GM18498 (cell line): Measurements from ENCODE around the gene CADPS2.

Source experiments
- ATAC-seq: cut with Tn5 transposase; IDR thresholded peaks from one replicate; pipeline ENCODE4 v1.9.1; 2021; ENCODE audit warnings: mild to moderate bottlenecking, moderate library complexity; ENCODE audit not compliant: unreplicated experiment

The CADPS2 gene

DNA sequence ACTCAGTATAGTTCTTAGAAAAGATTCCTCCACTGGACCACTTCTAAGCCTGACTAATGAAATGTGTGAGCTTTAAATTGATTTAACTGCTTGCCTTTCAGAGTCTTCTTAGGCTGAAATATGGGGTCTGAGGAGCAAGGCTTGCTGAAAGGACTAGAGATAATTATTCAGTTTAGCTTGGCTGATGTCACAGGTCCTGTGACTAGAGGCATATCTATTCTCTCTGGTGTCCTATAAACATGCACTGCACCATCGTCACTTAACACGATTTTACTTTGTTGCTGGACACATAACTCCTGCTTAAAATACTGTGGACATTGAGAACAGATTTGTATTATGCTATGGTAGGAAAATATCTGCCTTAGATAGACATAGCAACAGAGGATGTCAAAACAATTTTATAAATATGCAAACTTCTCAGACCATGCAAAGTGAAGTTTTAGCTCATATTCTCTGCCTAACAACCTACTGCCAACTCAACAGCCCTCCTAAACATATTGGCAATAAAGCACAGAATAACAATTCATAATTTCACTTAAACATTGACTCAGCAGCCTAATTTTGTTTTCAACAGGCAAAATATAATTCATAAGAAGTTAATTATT lies 267.6 kb downstream of the CADPS2 start:
- ATAC-seq: no peak

DNA sequence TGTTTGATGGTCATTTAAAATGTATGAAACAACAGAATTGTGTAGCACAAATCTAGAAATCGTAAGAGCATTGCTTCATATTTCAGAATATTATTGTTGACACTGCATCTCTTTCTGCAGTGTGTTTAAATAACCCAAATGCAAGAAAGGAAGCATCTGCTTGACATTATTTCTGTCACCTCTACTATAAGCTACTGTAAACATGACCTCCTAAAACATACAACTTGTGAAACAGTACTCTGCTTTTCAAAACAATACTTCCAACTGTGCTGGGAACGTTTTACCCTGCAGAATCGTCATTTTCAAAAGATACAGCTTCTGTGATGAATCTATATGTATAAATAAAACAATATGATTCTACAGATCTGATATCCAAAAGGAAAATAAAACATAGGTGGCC lies 269.3 kb downstream of the CADPS2 start:
- ATAC-seq: no peak

- ATAC-seq: no peak
Measured at GRCh38 chr7:122605929-122606328, 280.3 kb downstream of the CADPS2 start.

DNA sequence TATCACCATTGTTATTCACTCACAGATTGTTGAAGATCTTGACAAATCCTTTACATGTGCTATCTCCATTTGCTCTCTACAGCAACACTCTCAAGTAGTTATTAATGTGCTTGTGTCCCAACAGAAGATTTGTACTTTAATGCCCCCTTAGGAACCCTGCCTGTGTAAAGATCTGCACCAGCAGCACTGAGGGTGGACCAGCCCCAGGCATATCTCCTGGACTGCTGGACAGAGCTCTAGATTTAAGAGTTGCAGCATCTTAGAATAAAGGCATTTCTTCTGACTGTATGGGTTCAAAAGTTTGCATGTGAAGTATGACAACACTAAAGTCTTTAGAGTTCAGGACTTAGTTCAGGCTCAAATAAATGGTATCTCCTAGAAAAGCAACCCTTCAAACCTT lies 282.0 kb downstream of the CADPS2 start:
- ATAC-seq: no peak

DNA sequence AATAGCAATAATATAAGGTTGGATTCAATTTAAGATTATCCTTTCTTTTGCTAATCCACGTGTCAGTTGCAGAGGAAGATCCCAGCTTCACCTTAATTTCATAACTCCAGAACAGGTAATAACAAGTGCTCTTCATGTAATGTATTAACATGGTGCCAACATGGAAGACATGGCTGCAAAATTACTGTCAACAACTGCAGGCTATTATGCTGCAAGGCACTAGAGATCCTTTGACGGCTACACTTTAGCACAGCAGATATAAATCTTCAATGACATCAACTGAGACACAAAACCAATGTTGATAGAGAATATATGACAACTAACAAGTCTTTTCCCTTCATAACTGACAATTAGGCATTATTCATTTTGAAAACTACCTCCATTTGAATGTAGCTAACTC lies 283.5 kb downstream of the CADPS2 start:
- no peak for ATAC-seq

- no peak for ATAC-seq
Measured at GRCh38 chr7:122600630-122601029, 285.6 kb downstream of the CADPS2 start.

- no peak for ATAC-seq
Measured at GRCh38 chr7:122600042-122600441, 286.2 kb downstream of the CADPS2 start.

GRCh38 chr7:122597277-122597676 lies 289.0 kb downstream of the CADPS2 start:
- no peak for ATAC-seq

DNA sequence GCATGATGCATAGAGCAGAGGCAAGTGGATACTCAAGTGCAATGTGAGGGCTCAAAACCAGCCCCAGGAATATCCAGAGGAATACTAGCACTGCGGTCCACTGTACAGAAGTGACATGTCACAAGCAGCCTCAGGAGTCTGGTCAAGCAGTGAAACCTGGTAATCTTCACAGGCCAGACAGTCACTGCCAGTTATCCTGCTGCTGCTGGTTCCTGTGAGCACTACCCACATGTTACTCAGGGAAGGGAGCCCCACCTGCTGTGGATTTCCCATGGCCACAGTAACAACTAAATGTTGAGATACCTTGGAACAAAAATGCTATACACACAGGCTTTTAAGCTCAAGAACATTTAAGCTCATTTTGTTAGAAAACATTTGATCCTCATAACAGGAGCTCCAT lies 290.4 kb downstream of the CADPS2 start:
- ATAC-seq: no peak

- no peak for ATAC-seq
Measured at GRCh38 chr7:122588621-122589020, 297.6 kb downstream of the CADPS2 start.

- no peak for ATAC-seq
Measured at GRCh38 chr7:122584676-122585251, 301.5 kb downstream of the CADPS2 start.

- no peak for ATAC-seq
Measured at GRCh38 chr7:122578350-122578749, 307.9 kb downstream of the CADPS2 start.

GRCh38 chr7:122577449-122578003 lies 308.7 kb downstream of the CADPS2 start:
- ATAC-seq: no peak

DNA sequence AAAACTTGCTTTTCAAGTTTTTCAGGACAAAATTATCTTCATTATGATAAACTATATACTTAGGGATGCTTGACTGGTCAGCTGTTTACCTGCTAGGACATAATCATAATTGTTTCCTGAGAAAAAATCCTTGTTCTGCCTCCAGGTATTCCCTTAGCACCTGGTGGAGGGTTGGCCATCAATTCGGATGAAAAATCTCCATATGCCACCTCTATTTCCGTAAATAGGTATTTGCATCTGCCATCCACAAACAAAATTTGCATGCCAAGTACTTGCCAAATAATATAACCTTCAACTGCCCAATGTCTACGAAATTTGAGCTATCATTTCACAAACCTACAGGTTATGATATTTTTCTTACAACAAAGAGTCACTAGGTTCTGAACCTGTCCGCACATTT lies 313.6 kb downstream of the CADPS2 start:
- no peak for ATAC-seq

DNA sequence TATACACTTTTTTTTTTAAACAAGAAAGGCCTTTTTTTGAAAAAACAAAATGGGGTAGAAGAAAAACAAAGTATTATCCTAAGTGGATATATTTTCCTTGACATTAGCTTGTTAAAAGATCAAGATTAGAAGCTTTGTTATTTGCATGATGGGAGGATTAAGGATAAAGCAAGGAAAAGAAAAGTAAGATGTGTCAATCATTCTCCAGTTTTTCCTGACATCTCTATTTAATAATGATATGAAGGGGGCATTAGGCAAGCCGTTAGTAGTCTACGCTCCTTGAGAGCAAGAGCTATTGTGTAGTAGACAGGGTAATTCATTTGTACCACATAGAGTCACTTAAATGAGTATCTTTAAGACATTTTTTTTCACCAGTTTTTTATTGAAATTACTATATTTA lies 324.9 kb downstream of the CADPS2 start:
- no peak for ATAC-seq

GRCh38 chr7:122556873-122557542 lies 329.3 kb downstream of the CADPS2 start:
- ATAC-seq: no peak

- no peak for ATAC-seq
Measured at GRCh38 chr7:122556219-122556618, 330.0 kb downstream of the CADPS2 start.

- ATAC-seq: no peak
Measured at GRCh38 chr7:122553761-122554160, 332.5 kb downstream of the CADPS2 start.

- no peak for ATAC-seq
Measured at GRCh38 chr7:122552769-122553168, 333.5 kb downstream of the CADPS2 start.

- ATAC-seq: no peak
Measured at GRCh38 chr7:122550545-122550944, 335.7 kb downstream of the CADPS2 start.

DNA sequence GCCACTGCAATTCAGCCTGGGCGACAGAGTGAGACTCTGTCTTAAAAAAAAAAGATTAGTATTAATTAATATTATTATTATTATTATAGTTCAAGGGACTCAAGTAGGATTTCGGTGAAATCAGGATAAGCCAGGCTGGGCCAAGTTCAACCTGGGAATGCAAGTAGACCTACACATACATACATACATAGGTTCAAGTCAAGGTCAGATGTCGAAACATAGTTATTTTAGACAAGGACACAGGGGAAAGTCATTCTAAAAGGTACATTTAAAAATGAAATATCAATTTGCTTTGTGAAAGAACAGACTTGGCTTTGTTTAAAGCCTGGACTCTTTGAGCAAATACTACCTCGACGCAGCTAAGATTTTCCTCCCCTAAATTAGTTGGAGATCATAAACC lies 336.7 kb downstream of the CADPS2 start:
- no peak for ATAC-seq

DNA sequence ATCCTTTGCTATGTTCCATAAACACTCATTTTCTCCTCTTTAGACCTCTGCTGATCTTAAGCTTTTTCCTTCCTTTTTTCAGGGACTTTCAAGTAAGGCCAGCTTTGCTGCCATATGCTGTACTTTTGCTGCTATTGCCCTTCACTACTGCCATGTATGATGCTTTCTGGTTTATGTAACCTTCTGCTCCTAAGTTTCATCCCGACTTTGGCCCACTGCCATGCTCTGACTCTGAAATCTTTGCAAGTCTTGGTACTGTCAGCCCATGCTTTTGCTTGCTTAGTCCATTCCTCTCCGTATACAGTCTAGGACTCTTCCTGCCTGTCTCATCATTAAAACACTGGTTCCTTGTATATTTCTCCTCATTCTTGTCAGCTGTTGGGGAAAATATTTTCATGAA lies 339.8 kb downstream of the CADPS2 start:
- ATAC-seq: no peak
